VCaP (cell line): Measurements from ENCODE around the gene BICD1.
A peak's percentile ranks its signal among the peaks of the same experiment; 100 is the strongest.

ENCODE experiments used
- H3K27ac ChIP-seq: fragments of 450-650 bp; 2 replicates; pipeline ENCODE4 v1.5.1; 2017
- CTCF ChIP-seq: fragments of 450-650 bp; conservative IDR thresholded peaks from 2 replicates; pipeline ENCODE4 v1.5.1; 2017; ENCODE audit warnings: mild to moderate bottlenecking, moderate library complexity

BICD1 gene

GRCh38 chr12:32343496-32343895, 236.8 kb downstream of the BICD1 start:
- TF ChIP-seq CTCF: no peak
- H3K27ac ChIP-seq: no peak overlapping the region

DNA sequence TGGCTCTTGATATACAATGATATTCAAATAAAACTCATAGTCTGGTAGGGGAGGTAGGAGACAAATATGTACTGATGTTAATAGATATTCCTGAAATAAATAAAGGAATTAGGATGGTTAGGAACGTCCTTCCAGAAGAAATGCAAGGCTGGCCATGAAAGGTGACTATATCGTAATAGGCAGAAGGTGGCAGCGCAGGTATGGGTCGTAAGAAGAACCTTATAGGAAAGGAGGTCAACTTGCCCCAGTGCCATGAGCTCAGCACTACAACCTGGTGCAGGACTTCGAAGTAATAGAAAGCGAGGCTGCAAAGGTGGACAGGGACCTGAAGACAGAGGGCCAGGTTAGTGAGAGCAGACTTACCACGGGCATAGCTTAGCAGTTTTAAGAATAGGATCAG, 237.4 kb downstream of the BICD1 start:
- H3K27ac ChIP-seq: no peak overlapping the region
- TF ChIP-seq CTCF: peak; percentile 41

- no peak for TF ChIP-seq CTCF
These were observed 246.9 kb downstream of the BICD1 start for GRCh38 chr12:32353540-32353939.

DNA sequence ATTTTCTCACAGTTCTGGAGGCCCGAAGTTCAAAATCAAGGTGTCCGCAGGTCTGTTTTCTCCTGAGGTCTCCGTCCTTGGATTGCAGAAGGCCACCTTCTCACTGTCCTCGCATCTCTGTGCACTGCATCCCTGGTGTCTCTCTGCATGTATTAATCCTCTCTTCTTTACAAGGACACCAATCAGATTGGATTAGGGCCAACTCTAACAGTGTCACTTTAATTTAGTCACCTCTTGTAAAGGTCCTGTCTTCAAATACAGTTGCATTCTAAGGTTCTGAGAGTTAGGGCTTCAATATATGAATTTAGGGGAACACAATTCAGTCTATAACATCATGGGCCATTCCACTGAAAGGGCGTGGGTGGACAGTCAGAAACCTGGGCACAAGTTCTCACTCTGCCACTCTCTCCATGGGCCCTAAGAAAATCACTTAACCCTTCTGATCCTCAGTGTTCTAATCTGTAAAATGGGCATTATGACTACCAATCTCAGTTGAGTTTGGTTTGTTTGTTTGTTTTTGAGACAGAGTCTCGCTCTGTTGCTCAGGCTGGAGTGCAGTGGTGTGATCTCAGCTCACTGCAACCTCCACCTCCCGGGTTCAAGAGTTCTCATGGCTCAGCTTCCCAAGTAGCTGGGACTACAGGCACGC, 251.1 kb downstream of the BICD1 start:
- no peak for TF ChIP-seq CTCF
- no peak overlapping the region for H3K27ac ChIP-seq

More at GRCh38 chr12:32353540-32353939, 246.9 kb downstream of the BICD1 start:
- no peak overlapping the region for H3K27ac ChIP-seq

- no peak for TF ChIP-seq CTCF
- no peak overlapping the region for H3K27ac ChIP-seq
These were observed 254.3 kb downstream of the BICD1 start for GRCh38 chr12:32360956-32361355.

GRCh38 chr12:32362892-32363291, 256.2 kb downstream of the BICD1 start:
- TF ChIP-seq CTCF: no peak
- H3K27ac ChIP-seq: no peak overlapping the region

GRCh38 chr12:32365473-32366064, 258.9 kb downstream of the BICD1 start:
- TF ChIP-seq CTCF: peak; percentile 94
- H3K27ac ChIP-seq: no peak overlapping the region; the same call in 1 of the 2 replicates
